Measurements from ENCODE around the gene PEX11A.

Gene PEX11A

DNA sequence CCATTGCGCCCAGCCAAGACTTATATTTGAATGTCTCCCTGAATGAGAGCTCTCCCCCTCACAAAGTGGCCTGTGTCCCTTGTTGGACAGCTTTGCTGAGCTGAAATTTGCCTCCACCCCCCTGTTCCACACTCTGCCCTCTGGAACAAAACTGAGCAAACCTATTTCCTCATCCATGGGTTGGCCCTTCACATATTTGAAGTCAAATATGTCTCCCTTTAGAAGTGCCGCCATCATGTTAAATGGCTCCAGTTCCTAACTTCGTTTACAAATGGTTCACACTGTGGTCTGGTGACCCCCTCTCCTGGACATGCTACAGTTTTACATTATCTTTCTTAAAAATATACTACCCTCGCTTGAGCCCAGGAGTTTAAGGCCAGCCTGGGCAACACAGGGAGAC, 16.0 kb downstream of the PEX11A start:
- DNase-seq, result no peak

DNA sequence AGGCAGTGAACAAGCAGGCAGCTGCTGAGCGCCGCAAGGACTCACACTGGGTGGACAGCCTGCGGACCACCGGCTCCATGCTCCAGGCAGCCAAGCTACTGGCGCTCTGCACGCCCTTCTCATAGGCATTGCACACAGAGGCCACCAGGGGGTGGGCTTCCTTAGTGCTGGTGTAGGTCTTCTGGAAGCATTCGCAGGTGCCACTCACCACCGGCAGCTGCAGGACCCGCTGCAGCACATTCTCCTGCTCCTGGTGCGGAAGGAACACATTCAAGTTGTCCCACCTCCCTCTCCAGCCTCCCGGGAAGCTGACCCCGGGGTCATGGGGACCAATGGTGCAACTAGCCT, 17.4 kb downstream of the PEX11A start:
- no peak for DNase-seq

DNA sequence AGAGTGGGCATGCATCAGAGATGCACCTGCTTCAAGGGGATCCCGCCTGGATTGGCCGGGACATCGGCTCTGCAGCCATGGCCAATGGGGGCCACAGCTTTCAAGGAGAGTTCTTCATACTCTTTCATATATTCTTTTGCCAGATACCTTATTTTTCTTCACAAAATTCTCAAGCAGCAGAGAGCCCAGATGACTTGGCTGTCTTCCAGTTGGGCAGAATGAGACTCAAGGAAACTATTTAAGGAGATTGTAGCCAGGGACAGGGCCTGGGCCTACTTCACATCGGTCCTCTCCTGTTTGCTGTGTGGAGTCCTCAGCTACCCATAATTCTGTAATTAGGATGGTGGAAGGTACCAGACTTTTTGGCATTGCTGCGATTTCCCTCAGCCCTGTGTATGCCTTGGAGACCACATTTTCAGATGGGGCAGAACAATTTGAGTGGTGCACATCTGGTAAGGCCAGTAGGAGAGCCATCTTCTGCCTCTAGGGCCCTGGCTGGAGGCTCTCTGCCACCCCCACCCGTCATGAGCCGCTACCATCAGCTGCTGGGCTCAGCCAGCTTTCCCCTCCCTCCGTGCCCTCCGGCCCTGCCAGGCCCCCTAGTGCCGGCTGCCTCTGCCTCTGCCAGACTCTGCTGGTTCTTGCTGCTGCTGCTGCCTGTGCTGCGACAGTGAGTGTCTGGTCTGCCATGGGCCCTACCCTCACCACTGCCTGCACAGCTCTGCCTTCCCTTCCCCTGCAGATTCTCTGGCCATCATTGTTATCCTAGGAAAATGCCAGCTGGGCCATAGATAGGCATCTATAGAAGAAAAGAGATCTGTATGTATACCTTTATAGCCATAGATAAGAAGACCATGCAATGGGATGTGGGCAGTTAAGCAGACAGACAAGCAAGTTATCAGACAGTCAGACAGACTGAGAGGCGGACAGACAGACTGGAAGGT, 18.1 kb downstream of the PEX11A start:
- DNase-seq, result no peak

DNA sequence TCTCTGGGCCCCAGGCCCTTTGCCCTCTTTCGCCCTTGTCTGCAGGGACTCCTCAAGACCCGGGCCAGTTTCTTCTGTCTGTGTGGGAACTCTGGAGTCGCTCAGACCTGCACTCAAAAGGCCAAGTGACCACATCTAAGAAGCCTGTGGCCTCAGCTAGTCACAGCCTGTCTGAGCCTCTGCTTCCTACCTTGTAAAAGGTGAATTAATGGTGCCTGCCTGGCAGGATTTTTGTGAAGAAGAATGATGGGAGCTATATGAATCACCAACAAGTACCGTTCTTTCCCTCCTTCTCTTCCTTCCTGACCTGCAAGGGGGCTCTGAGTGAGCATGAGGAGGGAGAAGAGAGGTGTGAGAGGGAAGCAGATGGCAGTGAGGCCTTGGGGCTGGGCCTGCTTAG, 18.9 kb downstream of the PEX11A start:
- no peak for DNase-seq

DNA sequence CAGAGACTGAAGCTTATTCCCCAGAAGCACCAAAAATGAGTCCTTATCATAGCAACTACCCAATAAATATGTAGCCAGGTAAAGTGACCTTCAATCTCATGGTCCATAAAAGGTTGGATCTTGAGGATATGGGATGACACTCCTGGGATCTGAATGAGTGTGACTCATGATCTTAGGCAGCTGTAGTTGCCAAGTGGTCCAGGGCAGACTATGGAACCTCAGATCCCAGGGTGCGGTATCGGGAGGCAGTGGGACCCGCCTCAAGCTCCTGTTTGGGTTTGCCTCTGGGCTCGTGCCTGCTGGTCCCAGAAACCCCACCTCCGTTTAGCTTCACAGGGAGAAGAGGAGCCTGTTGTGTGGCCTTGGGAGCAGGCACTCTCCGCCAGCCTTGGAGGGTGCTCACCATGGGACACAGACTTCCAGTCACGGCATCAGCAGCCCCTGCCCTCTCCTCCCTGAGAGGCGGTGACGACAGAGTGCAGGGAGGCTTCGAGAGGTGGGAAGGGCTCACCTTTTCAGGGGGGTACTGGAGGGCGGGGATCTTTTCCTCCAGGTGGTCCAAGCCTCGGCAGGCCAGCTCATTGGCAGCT, 19.5 kb downstream of the PEX11A start:
- no peak for DNase-seq

DNA sequence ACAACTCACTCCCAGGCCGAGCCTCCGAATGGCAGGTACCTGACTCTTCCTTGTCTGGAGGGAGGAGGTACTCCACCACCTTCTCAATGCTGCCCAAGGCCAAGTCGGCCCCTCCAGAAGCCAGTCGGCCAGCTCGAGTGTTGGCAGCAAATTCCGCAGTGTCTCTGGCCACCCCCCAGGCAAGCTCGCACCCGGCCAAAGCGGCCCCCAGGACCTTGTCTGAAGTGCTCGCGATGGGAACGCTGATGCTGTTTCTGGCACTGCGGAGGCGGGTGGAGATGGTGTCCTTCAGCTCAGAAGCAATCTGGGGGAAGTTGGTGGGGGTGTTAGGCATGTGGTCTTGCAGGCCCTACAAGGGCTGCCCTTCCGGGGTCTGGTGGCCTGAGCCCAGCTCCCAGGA, 20.6 kb downstream of the PEX11A start:
- no peak for DNase-seq

DNA sequence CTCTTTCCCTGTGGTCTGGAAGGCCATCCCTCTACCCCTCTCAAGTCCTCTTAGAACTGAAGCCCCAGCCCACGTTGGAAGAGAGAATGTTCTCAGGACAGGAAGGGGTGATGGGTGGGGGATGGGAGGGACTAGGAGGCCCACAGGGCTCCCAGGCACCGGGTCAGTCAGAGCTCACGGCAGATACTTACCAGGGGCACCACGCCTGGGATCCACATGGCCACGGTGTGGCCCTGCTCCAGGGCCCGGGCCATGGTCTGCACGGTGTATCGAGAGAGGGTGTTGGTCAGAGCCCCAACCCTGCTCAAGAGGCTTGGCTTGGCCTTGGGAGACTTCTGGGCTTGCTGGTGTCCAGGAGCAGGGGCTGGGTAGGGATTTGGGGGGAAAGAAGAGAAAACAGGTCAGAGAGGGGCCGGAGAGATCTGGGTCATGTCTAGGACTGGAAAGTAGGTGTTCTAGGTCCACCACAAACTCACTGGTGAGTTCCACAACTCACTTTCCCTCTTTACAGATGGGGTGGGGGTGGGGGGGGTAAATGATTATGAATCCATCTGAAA, 21.2 kb downstream of the PEX11A start:
- DNase-seq, result no peak

DNA sequence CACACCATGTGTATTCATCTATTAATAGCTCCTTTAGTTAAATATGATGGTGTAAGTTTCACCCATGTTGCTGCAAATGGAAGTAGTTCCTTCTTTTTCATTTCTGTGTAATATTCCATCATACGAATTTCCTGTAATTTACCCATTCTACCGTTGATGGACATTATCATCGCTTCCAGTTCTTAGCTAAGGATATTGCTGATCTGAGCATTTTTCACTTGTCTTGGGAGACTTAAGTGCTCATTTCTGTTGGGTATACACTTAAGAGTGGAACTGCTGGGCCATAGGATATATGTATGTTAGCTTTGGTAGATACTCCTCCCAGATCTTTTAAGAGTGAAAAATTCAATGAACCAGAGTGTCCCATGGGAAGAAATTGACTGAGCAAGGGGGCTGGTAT, 22.4 kb downstream of the PEX11A start:
- DNase-seq, result no peak

DNA sequence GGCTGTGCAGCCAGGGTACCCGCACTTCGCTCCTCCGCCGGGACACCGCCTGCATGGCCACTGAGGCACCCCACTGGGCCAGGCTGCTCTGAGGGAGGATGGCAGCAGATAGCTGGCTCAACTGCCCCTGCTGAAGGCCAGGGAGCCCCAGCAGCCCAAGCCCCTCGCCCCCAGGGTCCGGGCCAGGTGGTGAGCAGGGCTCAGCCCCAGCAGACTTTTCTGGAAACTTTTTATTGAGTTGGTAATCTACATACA, 22.9 kb downstream of the PEX11A start:
- no peak for DNase-seq

DNA sequence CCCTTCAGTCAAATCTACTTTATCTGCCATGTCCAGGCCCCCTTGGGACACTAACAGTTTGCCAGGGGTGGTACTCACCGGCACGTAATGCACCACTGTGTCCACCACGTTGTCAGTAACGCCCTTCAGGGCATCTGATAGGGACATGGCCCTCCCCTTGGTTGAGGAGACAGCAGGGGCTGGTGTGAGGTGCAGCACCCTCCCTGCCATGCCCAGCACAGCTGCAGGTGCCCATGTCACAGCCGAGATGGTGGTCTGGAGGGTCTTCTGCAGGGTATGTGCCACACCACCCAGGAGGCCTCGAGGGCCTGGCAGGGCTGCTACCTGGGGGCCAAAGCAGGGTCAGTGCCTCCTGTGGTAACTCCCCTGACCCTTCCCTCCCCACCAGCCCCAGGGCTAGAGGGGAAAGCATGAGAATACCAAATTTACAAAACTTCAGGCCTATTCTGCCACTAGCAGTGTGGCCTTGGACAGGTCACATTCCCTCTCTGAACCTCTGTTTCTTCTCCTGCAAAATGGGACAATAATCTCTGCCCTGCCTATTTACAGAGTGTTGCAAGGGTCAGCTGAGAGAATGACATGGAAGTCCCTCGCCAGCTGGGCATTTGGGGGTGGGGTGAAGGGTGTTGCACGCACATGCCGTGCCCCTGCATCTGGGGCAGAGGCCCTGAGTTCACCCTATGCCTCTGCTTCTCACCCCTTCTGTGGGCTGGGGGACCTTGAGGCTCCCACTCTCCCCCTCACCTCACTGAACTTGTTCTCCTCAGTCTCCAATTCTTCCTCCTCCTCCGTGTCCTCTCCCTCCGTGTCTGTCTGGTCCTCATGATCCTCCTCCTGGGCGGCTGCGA, 23.5 kb downstream of the PEX11A start:
- no peak for DNase-seq

DNA sequence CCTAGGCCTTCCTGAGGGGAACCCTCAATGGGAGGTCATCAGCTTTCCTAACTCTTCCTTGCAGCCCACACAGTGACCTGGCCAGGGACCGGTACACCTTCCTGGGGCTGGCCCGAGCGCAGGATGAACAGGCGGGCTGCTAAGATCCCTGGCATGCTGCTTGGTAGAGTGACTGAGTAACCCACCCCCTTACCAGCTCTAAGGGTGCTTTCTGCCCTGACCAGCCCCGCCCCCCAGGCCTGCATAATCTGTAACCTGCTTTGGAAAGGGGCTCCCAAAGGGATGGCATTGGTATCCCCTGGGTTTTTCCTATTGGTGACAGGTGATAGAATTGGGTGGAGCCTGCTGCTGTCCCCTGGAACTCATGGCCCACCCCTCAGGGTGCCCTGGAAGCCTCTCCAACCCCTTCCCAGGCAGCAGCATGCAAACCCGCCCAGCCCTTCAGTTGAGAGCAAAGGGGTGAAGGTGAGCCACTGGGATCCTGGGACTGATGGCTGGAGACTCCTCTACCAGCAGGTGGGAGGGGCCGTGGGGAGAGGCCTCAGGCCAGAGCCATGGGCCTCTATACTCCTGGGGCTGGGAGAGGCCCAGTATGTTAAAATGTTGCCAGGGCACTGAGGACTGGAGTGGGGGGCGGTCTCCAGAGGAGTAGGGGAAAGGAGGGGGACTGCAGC, 24.2 kb downstream of the PEX11A start:
- DNase-seq, result no peak

DNA sequence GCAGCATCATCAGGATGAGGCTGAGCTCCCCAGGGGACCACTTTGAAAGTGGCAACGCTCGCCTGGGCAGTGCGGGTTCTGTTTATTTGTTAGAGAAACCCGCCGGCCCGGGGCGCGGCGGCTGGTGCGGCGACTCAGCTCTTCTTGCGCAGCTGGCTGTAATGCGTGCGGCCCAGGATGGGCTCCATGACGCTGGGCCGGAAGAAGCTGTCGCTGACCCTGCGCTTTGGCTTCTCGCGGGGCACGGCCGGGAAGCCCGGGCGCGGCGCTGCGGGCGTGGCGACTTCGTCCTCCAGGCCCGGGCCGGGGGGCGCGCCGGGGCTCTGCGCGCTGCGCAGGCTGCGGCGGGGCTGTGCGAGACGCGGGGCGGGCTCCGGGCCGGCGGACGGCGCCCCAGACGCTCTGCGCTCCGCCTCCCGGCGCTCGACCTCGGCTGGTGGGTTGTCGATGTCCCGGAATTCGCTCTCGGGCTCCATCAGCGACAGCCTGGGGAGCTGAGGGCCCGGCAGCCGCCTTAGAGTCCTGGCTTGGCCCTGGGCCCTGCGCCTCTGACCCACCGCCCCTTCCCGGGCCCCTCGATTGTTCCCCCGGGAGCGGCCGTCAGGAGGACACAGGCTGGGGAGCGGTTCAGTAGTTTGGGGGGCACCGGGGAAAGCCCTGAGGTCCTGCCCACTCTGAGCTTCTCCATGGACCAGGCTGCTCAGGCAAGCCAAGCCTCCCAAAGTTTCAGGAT, 24.9 kb downstream of the PEX11A start:
- no peak for DNase-seq

DNA sequence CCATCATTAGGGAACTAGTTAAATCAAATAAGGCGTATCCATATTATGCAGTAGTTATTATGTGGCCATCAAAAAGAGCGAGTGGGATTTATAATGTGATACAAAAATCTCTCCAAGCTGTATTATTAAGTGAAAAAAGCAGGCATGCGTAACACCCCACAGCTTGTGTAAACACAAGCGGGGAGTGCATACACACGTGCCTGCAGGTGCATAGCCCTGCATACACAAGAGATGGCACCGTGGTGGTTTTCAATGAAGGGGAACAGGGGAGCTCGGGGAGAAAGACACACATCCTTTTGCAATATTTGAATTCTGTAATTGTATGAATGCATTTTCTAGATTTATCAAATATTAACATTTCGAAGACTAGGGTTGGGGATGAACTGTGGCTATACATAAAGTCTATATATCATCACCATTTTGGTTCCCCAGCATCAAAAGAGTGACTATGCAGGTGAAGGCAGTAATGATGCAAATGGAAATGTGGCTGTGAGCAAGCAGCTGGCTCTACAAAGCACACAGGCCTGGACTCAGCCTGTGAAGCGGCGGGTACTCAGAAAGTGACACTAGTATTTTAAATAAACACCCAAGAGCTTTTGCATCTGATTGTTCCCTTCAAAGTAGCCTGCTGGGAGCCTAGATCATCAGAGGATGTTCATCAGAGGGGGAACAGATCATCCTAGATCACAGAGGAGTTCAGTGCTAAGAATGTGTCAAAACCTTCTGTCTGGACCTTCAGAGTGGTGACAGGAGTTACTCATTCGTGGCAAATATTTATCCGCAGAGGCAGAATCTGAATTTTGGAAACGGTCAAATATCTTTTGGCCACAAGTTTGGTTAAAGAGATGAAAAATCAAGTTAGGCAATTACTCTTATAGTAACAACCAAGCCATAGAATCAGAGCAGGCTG, 25.9 kb downstream of the PEX11A start:
- no peak for DNase-seq

DNA sequence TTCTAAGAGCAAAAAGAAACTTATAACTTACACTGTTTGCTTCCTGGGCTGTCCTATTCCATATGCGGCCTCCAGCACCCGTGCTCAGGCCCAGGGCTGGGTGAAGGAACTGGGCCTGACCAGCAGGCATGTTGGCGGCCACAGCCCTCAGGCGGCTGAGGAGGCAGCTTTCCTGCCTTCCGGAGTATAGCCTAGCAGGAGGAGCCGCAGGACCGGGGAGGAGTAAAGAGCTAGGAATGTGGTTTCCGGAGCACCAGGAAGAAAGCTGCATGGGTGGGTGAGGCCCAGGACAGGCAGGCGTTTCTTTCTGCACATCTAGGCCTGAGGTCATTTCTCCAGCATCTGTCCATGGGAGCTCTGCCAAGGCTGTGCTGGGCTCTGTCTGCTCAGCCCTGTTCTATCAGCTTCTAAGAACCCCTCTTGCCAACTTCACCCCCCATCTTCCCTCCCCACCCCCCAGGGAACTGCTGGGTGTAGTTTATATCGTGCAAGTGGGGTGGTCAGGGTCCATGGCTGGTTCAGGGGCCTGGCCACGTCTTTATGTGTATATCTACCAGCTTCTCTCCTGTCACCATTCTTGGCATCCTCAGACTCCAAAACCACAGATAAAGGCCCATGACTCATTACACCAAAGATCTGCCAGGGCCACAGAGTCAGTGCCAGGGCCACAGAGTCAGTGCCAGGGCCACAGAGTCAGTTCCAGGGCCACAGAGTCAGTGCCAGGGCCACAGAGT, 27.5 kb downstream of the PEX11A start:
- no peak for DNase-seq

DNA sequence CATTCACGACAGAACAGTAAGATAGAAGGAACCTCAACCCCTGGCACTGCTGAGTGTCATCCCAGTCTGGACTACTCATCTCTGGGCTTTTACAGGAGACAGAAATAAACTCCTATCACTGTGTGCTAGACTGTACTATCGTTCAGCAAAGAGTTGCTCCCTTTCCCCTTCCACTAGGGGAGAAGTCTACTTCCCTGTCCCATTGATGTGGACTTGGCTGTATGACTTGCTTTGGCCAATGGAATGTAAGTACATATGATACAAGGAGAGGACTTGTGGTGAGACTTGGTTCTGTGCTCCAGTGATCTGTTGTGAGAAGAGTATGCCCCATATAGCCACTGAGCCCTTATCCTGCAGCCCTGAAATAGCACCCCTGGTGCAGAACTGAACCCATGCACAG, 30.0 kb downstream of the PEX11A start:
- DNase-seq, result no peak

DNA sequence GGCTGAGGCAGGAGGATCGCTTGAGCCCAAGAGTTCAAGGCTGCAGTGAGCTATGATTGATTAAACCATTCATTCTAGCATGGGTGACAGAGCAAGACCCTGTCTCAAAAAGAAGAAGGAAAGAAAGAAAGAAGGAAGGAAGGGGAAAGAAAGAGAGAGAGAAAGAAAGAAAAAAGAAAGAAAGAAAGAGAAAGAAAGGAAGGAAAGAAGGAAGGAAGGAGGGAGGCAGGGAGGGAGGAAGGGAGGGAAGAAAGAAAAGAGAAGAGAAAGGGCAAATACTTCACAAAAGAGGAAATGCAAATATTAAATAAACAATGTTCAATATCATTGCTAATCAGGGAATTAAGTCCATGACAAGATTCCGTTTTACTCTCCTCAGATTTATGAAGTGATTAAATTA, 31.3 kb downstream of the PEX11A start:
- no peak for DNase-seq

DNA sequence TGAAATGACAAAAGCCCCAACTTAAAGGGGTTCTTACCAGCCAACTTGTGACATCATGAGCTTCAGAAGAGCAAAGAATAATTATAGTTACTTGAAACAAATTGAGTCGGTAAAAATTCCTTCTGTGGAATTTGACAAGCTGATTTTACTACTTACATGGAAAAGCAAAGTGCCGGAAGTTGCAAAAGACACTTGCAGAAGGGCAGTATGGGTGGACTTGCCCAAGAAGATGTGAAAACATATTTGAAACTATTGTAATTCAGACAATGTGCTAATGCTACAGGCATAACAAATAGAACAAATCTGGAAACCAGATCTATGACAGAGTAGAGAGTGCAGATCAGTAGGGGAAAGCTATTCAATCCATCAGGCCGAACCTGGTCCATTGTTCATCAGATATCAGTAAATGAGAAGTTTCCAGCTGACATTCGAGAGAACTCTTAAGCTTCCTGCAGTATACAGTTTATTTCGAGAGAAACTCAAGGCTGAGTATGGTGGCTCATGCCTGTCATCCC, 32.8 kb downstream of the PEX11A start:
- no peak for DNase-seq

DNA sequence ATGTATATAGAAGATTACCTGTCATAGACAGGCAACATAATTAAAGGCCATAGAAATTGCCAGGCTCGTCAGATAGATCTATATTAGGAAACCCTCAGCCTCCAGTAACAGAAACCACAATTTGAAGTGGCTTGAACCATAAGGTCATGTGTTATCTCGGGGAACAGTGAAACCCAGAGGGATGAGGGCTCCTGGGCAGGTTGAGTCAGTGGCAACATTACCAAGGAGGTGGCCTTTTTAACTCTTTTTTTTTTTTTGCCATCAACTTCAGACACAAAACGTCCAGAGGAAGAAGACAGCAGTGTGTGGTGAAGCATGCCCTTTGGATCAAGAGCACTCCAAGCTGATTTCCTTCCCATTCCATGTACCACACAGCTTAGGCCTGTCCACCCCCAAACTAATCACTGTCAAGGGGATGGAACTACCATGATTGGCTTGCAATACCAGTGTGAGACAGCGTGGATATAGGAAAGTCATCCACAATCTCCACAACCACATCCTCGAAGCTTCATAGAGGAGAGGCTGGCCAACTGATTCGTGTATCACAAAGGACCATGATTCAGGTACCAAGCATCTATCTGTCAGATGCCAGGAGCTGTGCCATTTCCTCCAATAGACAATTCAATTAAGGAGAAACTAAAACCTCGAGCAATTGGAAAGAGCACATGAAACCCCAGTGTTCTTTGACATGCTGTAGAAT, 34.3 kb downstream of the PEX11A start:
- no peak for DNase-seq

Data from CD4-positive, alpha-beta T cell treated with Interleukin-17A for 4 hours (primary cell).